RKO (cell line): Measurements from ENCODE around the gene SSBP1.
"Not testable (repeated sequence)": the region's sequence is repeated elsewhere in the genome, so short reads cannot be mapped to it uniquely, and the experiment has no call there.

ENCODE experiments used
- DNase-seq: peaks from one replicate; pipeline ENCODE4 v3.0.0-alpha.2; 2016; ENCODE audit warnings: low spot score

The SSBP1 gene

GRCh38 chr7:141709318-141709717 lies 28.8 kb upstream of the SSBP1 start:
- no peak for DNase-seq

- DNase-seq = no peak
Observed at GRCh38 chr7:141709749-141710148, 28.4 kb upstream of the SSBP1 start.

DNA sequence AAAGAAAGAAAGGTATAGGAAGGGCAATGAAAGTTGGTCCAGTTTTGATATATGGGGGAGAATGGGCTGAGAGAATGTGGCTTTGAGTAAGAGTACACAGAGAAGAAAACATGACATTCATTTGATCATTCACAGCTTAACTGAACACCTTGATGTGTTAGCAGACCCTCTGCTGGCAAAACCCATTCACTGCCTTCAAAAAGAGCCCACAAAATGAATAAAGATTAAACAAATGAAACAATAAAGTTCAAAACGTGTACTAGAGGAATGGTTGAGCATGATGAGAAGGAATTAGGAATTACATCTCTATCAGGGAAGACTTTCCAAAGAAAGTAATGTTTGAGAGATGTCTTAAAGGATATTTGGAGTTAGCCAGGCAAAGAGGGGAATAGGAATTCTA lies 27.9 kb upstream of the SSBP1 start:
- DNase-seq = no peak

GRCh38 chr7:141712603-141713255 lies 25.4 kb upstream of the SSBP1 start:
- no peak for DNase-seq

- DNase-seq = no peak
Observed at GRCh38 chr7:141713890-141714289, 24.3 kb upstream of the SSBP1 start.

DNA sequence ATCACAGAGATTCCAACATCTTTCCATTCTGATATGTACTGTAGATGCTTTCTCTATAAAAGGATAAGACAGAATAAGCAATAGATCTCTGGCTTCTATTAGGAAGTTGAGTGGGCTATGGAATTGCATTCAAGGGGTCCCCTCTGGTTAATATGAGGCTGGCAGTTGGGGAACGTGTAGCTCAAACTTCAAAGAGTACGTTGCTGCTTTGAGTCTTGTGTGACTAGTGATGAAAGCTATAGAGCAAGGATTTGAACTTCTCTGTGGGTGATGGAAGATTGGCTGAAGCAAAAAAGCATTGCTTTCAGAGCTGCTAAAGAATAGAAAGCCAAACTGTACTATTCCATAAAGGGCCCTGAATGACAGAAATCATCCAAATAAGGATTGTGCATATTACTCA lies 23.6 kb upstream of the SSBP1 start:
- no peak for DNase-seq

- DNase-seq = no peak
Observed at GRCh38 chr7:141715018-141715417, 23.1 kb upstream of the SSBP1 start.

- no peak for DNase-seq
Observed at GRCh38 chr7:141715794-141716689, 22.1 kb upstream of the SSBP1 start.

DNA sequence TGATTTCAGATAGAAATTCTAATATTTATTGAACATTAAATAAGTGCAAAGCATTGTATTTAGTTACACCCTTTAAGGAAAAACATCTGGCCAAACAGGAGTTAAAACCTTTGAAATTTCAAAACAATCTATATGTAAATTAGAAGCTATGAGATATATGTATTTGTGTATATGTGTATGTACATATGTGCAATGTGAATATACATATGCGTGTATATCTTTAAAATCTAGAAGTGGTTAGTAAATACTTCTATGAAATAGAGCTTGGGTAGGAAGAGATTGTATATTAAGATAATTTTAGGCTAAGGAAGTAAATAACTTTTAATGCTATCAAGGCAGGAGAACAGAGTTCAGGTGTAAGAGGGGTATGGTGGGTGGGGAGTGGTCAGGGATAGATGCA lies 20.7 kb upstream of the SSBP1 start:
- no peak for DNase-seq

DNA sequence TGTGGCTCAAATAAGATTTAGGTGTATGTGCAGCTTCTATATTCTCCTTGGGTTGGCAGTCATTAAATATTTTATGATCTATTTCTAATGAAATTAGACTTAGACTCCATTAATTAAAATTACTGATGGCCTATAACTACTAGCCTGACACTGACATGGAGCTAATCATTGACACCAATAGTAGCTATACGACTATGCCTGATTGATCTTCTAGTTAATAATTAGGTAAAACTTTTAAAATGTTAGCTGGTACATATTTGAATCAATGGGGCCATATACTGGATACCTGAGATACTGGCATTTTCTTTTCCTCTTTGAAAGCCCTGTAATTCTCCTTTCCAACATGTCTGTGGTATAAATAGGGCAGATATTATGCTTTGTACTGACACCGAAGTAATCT lies 15.6 kb upstream of the SSBP1 start:
- no peak for DNase-seq

GRCh38 chr7:141729020-141729419 lies 9.1 kb upstream of the SSBP1 start:
- no peak for DNase-seq

GRCh38 chr7:141731476-141732149 lies 6.5 kb upstream of the SSBP1 start:
- DNase-seq = no peak

- peak; percentile 63 for DNase-seq
Observed at GRCh38 chr7:141737118-141737835, 881 bp upstream of the SSBP1 start.

DNA sequence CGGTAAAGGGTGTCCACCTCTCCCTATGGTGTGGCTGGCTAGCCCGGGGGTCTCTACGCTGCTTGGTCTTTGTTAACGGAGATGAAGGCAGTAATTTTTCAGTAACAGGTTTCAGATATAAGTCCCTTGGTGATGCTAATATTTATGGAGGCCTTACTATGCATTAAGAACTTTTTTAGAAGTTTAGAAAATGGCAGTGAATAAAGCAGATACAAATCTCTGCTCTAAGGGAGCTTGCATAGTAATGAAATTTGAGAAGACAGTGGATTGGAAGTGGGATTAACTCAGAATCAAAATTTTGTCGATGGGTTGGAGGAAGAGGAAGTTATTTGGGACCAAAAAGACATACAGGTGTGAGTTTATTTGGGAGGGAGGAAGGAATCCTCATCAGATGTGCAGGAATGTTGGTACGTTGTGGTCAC lies 445 bp downstream of the SSBP1 start:
- no peak for DNase-seq

GRCh38 chr7:141739250-141739649 lies 1.1 kb downstream of the SSBP1 start:
- DNase-seq = no peak

GRCh38 chr7:141742229-141742628 lies 4.1 kb downstream of the SSBP1 start:
- DNase-seq = no peak

GRCh38 chr7:141744131-141744530 lies 6.0 kb downstream of the SSBP1 start:
- DNase-seq = no peak

DNA sequence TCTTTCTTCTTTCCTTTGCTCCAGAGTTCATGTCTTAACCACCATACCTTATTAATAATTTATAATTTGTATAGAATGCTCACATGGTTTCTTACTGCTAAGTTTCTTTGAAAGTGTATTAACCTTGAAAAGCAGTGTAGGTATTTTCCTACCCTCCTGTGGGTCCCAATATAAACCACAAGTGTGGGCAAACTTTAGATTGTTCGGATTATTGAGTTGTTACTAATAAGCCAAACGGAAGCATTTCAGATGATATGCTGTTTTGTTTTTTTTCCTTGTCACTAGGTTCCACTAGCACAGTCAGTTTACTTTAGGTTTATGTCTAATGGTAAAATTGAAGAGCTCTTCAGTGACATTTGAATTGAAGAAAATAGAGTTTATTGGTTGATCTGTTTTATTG lies 10.2 kb downstream of the SSBP1 start:
- DNase-seq = no peak

DNA sequence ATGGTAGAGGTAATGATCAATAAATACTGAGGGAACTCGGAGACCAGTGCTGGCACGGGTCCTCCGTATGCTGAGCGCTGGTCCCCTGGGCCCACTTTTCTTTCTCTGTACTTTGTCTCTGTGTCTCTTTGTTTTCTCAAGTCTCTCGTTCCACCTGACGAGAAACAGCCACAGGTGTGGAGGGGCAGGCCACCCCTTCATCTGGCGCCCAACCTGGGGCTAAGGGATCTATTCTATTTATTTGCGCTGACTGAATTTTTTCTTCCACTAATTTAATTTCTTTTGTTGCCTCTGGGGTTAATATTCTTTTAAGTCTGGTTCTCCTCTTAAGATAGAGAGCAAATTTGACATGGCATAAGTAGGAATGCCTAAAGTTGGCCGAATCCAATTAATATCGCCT lies 13.7 kb downstream of the SSBP1 start:
- not testable (repeated sequence) for DNase-seq

- no peak for DNase-seq
Observed at GRCh38 chr7:141752634-141753033, 14.5 kb downstream of the SSBP1 start.

GRCh38 chr7:141754939-141755338 lies 16.8 kb downstream of the SSBP1 start:
- peak; percentile 60 for DNase-seq

- no peak for DNase-seq
Observed at GRCh38 chr7:141763797-141764196, 25.6 kb downstream of the SSBP1 start, which contains the start of gene TAS2R3. TSS of gene TAS2R3 (plus strand) at chr7:141764097. CDS start at chr7:141764159, 62 bp downstream.
